OCI-LY7 (cell line): Measurements from ENCODE around the gene IL17REL. TPM values are rescaled to one million over a fixed set of nuclear protein-coding genes. Genes with fewer than 3 reads are reported as not detected.

Source experiments
- BruUV-seq: library from RNA; stranded (reverse); fragments of 400-500 nt; replicated peaks from 2 replicates; lab custom pipeline; 2021; lab: Mats Ljungman, UMichigan
- CTCF ChIA-PET: fragments of 300-600 bp; sonication (Branson Sonifier 250); formaldehyde crosslinking; loops from one replicate; lab custom pipeline; 2022; ENCODE audit warnings: antibody characterized with exemption; ENCODE audit not compliant: unreplicated experiment; lab: Charles Lee
- POLR2A ChIA-PET: fragments of 300-600 bp; sonication (Branson Sonifier 250); formaldehyde crosslinking; loops from one replicate; lab custom pipeline; 2022; ENCODE audit warnings: antibody characterized with exemption; lab: Charles Lee
- DNase-seq: peaks from one replicate; pipeline ENCODE4 v3.0.0-alpha.2; 2015; ENCODE audit warnings: low spot score
- H2AFZ ChIP-seq: fragments of 200-600 bp; sonication (generic), shearing (Covaris generic); 2 replicates; pipeline ENCODE4 v1.6.1; 2014; ENCODE audit warnings: mild to moderate bottlenecking, antibody characterized with exemption, low read length, moderate library complexity
- H3K27ac ChIP-seq: fragments of 200-600 bp; sonication (generic); 2 replicates; pipeline ENCODE4 v1.5.1; 2014; ENCODE audit warnings: mixed run types, low read depth, mild to moderate bottlenecking, moderate library complexity, low read length, inconsistent platforms; ENCODE audit not compliant: poor library complexity, severe bottlenecking
- H3K36me3 ChIP-seq: fragments of 200-600 bp; sonication (generic); 2 replicates; pipeline ENCODE4 v1.6.1; 2014; ENCODE audit warnings: mild to moderate bottlenecking, antibody characterized with exemption, low read length, moderate library complexity, mixed read lengths; ENCODE audit not compliant: insufficient read depth
- H3K4me1 ChIP-seq: fragments of 200-600 bp; sonication (generic); 2 replicates; pipeline ENCODE4 v1.5.1; 2014; ENCODE audit warnings: mild to moderate bottlenecking, low read length; ENCODE audit not compliant: insufficient read depth, poor library complexity, severe bottlenecking
- H3K4me2 ChIP-seq: fragments of 200-600 bp; sonication (generic); 2 replicates; pipeline ENCODE4 v1.6.1; 2014; ENCODE audit warnings: mild to moderate bottlenecking, low read length
- H3K4me3 ChIP-seq: fragments of 200-600 bp; sonication (generic); 2 replicates; pipeline ENCODE4 v1.5.1; 2014; ENCODE audit warnings: mild to moderate bottlenecking, low read depth, low read length; ENCODE audit not compliant: poor library complexity, severe bottlenecking
- H3K79me2 ChIP-seq: fragments of 200-600 bp; sonication (generic); 2 replicates; pipeline ENCODE4 v1.6.1; 2016; ENCODE audit warnings: low read depth, mild to moderate bottlenecking, low read length, moderate library complexity, mixed read lengths; ENCODE audit not compliant: insufficient read depth
- H3K9me2 ChIP-seq: fragments of 200-600 bp; sonication (generic); 2 replicates; pipeline ENCODE4 v1.6.1; 2016; ENCODE audit warnings: mild to moderate bottlenecking, low read length, mixed read lengths; ENCODE audit not compliant: insufficient read depth
- H3K9me3 ChIP-seq: fragments of 200-600 bp; sonication (generic); 2 replicates; pipeline ENCODE4 v1.6.1; 2014; ENCODE audit warnings: mild to moderate bottlenecking, mixed run types, low read length, mixed read lengths
- H4K20me1 ChIP-seq: fragments of 200-600 bp; sonication (generic); 2 replicates; pipeline ENCODE4 v1.6.1; 2014; ENCODE audit warnings: mild to moderate bottlenecking, antibody characterized with exemption, low read length, moderate library complexity, mixed read lengths; ENCODE audit not compliant: insufficient read depth
- CTCF ChIP-seq: fragments of 200-600 bp; sonication (generic); conservative IDR thresholded peaks from 2 replicates; pipeline ENCODE4 v1.5.1; 2014; ENCODE audit warnings: mild to moderate bottlenecking, antibody characterized with exemption, low read length, moderate library complexity, mixed read lengths
- EZH2phosphoT487 ChIP-seq: fragments of 200-600 bp; sonication (generic); IDR thresholded peaks from 2 replicates; pipeline ENCODE4 v1.6.1; 2018; ENCODE audit warnings: low read depth, borderline replicate concordance, mild to moderate bottlenecking, mixed run types, antibody characterized with exemption, low read length, moderate library complexity, mixed read lengths
- intact Hi-C: fragments of 100-400 bp; cut with micrococcal nuclease; formaldehyde crosslinking; loops from one replicate; pipeline ENCODE4 v1.10.0; 2022; ENCODE audit not compliant: unreplicated experiment
- total RNA-seq, 2 experiments: library from RNA; depleted of rRNA in 1 of 2; stranded (reverse); fragments of >200 nt in 1 of 2; shearing (Covaris generic) in 1 of 2; gene quantifications; 2 replicates each; pipeline ENCODE4 v1.2.3, GENCODE V29; 2014 to 2022

IL17REL gene
- total RNA-seq, 2 experiments from 2014 or later: 0.03 TPM; not detected in 1

GRCh38 chr22:50046019-50046415, 33.5 kb upstream of the IL17REL start:
- intact Hi-C loops: no loop called here
- BruUV-seq: no TSS peak

GRCh38 chr22:50045211-50046018, 32.9 kb upstream of the IL17REL start:
- H3K9me2 ChIP-seq: no peaks in the 10 kb centered on the region
- TF ChIP-seq CTCF (no peak), EZH2phosphoT487 (no peak)
- no peaks in the 10 kb centered on the region for H3K4me1 ChIP-seq
- H4K20me1 ChIP-seq: no peaks in the 10 kb centered on the region
- no peaks in the 10 kb centered on the region for H3K9me3 ChIP-seq
- ChIA-PET CTCF (no interaction called here), POLR2A (interaction anchor here (0.6 kb wide), 1 partner anchor 178 kb away, joined by 3 read pairs; no protein-coding TSS in a partner anchor)
- no peaks in the 10 kb centered on the region for H3K79me2 ChIP-seq
- no peak overlapping the region for H3K27ac ChIP-seq
- BruUV-seq: no TSS peak
- DNase-seq: no peak
- no peak overlapping the region for H2AFZ ChIP-seq
- intact Hi-C loops: no loop called here
- no peak overlapping the region for H3K4me2 ChIP-seq
- H3K36me3 ChIP-seq: no peaks in the 10 kb centered on the region
- no peak overlapping the region for H3K4me3 ChIP-seq

More at GRCh38 chr22:50046019-50046415, 33.5 kb upstream of the IL17REL start:
- Histone ChIP-seq H2AFZ (no peak overlapping the region), H3K4me1 (no peaks in the 10 kb centered on the region), H3K36me3 (no peaks in the 10 kb centered on the region), H3K27ac (no peak overlapping the region), H4K20me1 (no peaks in the 10 kb centered on the region), H3K4me3 (no peak overlapping the region), H3K4me2 (no peak overlapping the region), H3K79me2 (no peaks in the 10 kb centered on the region), H3K9me3 (no peaks in the 10 kb centered on the region), H3K9me2 (no peaks in the 10 kb centered on the region)
- DNase-seq: no peak
- ChIA-PET CTCF (no interaction called here), POLR2A (interaction anchor here (0.6 kb wide), 1 partner anchor 177 kb away, joined by 3 read pairs; no protein-coding TSS in a partner anchor)
- TF ChIP-seq CTCF (no peak), EZH2phosphoT487 (no peak)
